HG03025 (cell line): ENCODE data around the gene GRIP1.
A peak's percentile ranks its signal among the peaks of the same experiment; 100 is the strongest.
"Not testable (repeated sequence)": the region's sequence is repeated elsewhere in the genome, so short reads cannot be mapped to it uniquely, and the experiment has no call there.

Experiments
- ATAC-seq: cut with Tn5 transposase; IDR thresholded peaks from one replicate; pipeline ENCODE4 v1.9.1; 2021; ENCODE audit warnings: mild to moderate bottlenecking, moderate library complexity; ENCODE audit not compliant: unreplicated experiment, low FRiP score

Gene GRIP1

GRCh38 chr12:66548338-66549049, 130.4 kb downstream of the GRIP1 start:
- no peak for ATAC-seq

DNA sequence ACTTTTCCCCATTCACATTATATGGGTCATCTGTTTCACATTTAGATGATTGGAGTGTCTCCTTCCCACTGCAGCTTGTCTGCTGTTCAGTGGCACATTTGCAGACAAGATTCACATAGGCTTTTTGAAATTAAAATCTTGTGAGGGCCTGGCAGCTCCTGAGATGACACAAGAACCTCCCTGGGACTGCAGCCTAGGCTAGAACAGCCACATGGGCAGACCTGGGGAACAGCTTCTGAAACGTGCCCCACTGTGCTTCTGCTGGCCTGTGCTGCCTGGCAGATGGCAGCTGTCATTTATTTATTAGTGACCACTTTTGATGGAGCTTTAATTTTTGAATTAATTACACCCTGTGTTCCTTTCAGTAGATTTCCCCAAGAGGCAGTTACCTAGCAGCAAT, 137.4 kb downstream of the GRIP1 start:
- no peak for ATAC-seq

- ATAC-seq = no peak
Measured at GRCh38 chr12:66539431-66539830, 139.4 kb downstream of the GRIP1 start.

GRCh38 chr12:66538970-66539369, 139.9 kb downstream of the GRIP1 start:
- no peak for ATAC-seq

DNA sequence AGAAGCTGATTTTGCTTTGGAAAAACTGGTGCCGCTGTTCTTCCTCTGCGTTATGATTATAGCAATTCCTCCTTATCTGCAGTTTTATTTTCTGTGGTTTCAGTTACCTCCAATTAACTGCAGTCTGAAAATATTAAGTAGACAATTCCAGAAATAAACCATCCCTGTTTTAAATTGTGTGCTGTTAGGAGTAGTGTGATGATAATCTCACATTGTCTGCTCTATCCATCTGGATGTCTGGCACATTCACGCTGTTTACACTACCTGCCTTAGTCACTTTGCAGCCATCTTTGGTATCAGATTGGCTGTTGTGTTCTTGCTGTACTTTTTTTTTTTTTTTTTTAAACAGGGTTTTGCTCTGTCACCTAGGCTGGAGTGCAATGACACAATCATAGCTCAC, 141.0 kb downstream of the GRIP1 start:
- no peak for ATAC-seq

- ATAC-seq = no peak
Measured at GRCh38 chr12:66533767-66534166, 145.1 kb downstream of the GRIP1 start.

DNA sequence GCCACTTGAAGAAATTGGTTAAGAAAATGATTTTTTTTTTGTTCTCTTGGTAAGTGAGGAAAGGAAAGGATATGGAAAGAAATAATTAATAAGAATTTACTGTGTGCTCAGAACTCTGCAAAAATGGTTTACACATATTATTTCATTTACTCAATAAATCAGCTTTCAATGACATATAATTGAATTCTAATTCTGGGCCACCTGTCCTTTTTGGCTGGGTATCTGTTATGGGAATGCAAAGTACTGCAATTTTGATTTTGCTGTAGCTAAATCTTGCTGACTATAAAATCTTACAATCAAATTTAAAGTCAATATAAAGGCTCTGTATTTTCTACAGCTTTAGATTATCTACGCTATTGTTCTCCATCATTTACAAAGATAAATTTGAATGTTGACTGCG, 147.1 kb downstream of the GRIP1 start:
- no peak for ATAC-seq

GRCh38 chr12:66529934-66530333, 148.9 kb downstream of the GRIP1 start:
- no peak for ATAC-seq

DNA sequence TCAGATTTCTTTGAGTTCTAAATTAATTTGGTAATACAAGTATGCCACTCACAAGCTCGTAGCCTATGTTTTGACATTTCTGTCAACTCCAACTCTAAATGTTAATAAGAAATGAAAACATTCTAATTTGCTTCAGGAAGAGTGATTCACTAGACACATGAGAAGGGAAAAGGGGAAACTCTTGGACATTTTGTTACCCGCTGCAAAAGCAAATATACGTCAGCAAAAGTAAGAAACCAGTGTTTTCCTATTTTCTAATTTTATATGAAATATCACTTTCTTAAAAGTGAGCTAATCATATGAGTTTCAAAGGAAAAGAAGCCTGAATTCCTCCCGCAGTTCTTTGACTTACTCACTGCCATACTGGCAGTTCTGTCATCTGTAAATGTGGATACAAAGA, 162.3 kb downstream of the GRIP1 start:
- no peak for ATAC-seq

GRCh38 chr12:66516133-66516532, 162.7 kb downstream of the GRIP1 start:
- ATAC-seq = no peak

DNA sequence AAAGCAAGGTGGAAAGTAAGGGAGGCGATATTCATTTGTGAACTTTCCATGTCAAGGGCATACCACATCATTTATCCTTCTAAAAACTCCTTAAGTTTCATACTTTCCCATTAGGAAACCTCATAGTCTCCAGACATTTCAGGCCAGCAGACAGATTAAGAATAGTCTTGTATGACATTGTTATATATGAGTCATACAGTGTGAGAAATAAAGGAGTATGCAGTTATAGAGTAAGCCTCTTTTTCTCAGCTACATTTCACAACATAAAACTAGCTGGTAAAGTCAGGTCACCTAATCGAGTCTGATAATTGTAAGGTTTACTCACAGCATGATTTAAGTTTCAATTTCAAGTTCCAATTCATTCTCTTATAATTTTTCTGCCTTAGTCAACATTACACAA, 164.3 kb downstream of the GRIP1 start:
- no peak for ATAC-seq

DNA sequence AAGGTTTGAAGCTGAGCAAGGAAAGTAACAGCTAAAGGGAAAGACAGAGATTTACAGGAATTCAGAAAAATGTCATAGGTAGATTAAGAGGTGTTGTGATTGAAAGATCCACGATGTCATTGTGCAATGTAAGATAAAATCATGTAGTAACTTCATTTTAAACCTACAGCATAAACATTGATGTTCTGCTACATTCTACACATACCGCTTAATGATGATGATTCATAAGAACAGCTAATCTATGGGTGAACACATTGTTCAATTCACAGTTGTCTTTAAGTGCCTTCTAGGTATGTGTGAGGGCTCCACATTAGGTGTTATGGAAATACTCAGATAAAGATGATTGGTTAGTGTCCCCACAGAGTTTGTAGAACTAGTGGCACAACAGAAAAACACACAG, 170.9 kb downstream of the GRIP1 start:
- no peak for ATAC-seq

GRCh38 chr12:66503746-66504145, 175.1 kb downstream of the GRIP1 start:
- ATAC-seq = no peak

GRCh38 chr12:66502911-66503310, 176.0 kb downstream of the GRIP1 start:
- ATAC-seq = no peak

GRCh38 chr12:66500841-66501240, 178.0 kb downstream of the GRIP1 start:
- ATAC-seq = peak; percentile 98

- no peak for ATAC-seq
Measured at GRCh38 chr12:66500091-66500490, 178.8 kb downstream of the GRIP1 start.

- no peak for ATAC-seq
Measured at GRCh38 chr12:66499000-66499399, 179.9 kb downstream of the GRIP1 start.

DNA sequence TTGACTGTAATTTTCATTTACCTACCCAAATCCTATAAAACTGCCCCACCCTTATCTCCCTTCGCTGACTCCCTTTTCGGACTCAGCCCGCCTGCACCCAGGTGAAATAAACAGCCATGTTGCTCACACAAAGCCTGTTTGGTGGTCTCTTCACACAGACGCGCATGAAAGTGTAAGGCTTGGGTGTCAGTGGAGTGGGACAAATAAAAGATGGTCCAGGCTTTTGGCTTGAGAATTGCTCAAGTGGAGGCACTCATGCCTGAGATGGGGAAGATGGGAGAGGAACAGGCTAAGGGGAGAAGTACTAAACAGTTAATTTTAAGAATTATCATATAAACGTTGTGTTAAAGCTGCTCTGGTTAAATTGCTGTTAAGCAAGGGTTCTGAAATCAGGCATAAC, 180.8 kb downstream of the GRIP1 start:
- not testable (repeated sequence) for ATAC-seq

- ATAC-seq = no peak
Measured at GRCh38 chr12:66497008-66497897, 181.6 kb downstream of the GRIP1 start.

DNA sequence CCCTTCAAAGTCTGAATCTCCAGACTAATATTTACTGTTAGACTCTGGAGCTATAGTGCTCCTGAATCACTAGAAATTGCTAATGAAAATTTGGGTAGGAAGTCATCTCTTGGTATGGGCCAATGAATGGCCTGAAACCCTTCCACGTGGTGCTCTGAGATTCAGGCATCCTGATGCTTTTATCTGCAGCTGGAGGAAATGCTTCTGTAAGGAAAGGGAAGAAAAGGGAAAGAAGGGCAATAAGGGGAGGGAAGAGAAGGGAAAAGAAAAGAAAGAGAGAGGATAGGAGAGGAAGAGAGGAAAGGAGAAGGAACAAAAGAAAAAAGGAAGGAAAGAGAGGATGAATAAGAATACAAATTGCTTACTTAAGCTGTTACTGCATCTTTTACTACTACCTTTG, 182.3 kb downstream of the GRIP1 start:
- ATAC-seq = no peak

GRCh38 chr12:66495709-66496108, 183.2 kb downstream of the GRIP1 start:
- ATAC-seq = no peak

GRCh38 chr12:66493819-66494218, 185.1 kb downstream of the GRIP1 start:
- no peak for ATAC-seq
